Progenitor cell of endocrine pancreas (in vitro differentiated cells): ENCODE data around the gene ZNF385B. TPM values are rescaled to one million over a fixed set of nuclear protein-coding genes. Genes with fewer than 3 reads are reported as not detected.

Source experiments
- DNase-seq: peaks from one replicate; pipeline ENCODE4 v3.0.0; 2021; ENCODE audit warnings: low spot score; ENCODE audit not compliant: unreplicated experiment
- H3K27ac Mint-ChIP-seq: 2 replicates; pipeline ENCODE4 v1.8.0; 2021; ENCODE audit warnings: mild to moderate bottlenecking, moderate library complexity, mixed read lengths
- H3K27me3 Mint-ChIP-seq: 2 replicates; pipeline ENCODE4 v1.8.0; 2021; ENCODE audit warnings: mixed read lengths
- H3K36me3 Mint-ChIP-seq: 2 replicates; pipeline ENCODE4 v1.8.0; 2022; ENCODE audit warnings: mixed read lengths; ENCODE audit not compliant: insufficient read depth
- H3K4me1 Mint-ChIP-seq: 2 replicates; pipeline ENCODE4 v1.8.0; 2021; ENCODE audit warnings: low read depth, mixed read lengths
- H3K4me3 Mint-ChIP-seq: 2 replicates; pipeline ENCODE4 v1.8.0; 2021; ENCODE audit warnings: low read depth, mild to moderate bottlenecking, moderate library complexity, mixed read lengths
- H3K9me3 Mint-ChIP-seq: 2 replicates; pipeline ENCODE4 v1.8.0; 2021; ENCODE audit warnings: low read depth, mixed read lengths
- total RNA-seq: library from RNA; stranded (reverse); gene quantifications from 2 replicates; pipeline ENCODE4 v1.2.1, GENCODE V29; 2021
- TF ChIP-seq, protein P1 (sequence below): fragments of 200-600 bp; sonication (generic); IDR thresholded peaks from one replicate; pipeline ENCODE4 v1.5.0; 2021; ENCODE audit warnings: antibody characterized with exemption, mild to moderate bottlenecking; ENCODE audit not compliant: unreplicated experiment

Gene ZNF385B
- total RNA-seq, 1 donor from 2014 or later, result 4.9 TPM

DNA sequence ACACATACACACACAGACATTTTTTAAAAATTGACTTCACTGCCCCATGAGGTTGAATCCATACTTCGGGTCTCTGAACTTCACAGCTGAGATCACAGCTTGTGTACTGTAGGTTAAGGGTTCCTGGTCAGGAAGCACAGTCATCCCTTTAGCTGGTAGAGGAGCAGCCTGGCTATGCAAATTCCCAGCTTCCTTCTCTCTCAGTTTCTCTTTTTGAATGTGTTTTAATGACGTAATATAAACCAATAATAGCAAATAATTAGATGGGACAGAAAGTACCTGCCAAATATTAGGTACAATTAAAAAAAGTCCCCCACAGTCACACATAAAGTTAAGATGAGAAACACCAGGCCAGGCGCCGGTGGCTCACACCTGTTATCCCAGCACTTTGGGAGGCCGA, 178.7 kb downstream of the ZNF385B start:
- Mint-ChIP-seq H3K27ac (no peak overlapping the region), H3K36me3 (no peaks in the 10 kb centered on the region), H3K4me1 (no peaks in the 10 kb centered on the region), H3K9me3 (no peaks in the 10 kb centered on the region), H3K4me3 (no peak overlapping the region), H3K27me3 (no peaks in the 10 kb centered on the region)
- TF ChIP-seq, protein P1, sequence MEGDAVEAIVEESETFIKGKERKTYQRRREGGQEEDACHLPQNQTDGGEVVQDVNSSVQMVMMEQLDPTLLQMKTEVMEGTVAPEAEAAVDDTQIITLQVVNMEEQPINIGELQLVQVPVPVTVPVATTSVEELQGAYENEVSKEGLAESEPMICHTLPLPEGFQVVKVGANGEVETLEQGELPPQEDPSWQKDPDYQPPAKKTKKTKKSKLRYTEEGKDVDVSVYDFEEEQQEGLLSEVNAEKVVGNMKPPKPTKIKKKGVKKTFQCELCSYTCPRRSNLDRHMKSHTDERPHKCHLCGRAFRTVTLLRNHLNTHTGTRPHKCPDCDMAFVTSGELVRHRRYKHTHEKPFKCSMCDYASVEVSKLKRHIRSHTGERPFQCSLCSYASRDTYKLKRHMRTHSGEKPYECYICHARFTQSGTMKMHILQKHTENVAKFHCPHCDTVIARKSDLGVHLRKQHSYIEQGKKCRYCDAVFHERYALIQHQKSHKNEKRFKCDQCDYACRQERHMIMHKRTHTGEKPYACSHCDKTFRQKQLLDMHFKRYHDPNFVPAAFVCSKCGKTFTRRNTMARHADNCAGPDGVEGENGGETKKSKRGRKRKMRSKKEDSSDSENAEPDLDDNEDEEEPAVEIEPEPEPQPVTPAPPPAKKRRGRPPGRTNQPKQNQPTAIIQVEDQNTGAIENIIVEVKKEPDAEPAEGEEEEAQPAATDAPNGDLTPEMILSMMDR, result no peak
- no peak for DNase-seq

DNA sequence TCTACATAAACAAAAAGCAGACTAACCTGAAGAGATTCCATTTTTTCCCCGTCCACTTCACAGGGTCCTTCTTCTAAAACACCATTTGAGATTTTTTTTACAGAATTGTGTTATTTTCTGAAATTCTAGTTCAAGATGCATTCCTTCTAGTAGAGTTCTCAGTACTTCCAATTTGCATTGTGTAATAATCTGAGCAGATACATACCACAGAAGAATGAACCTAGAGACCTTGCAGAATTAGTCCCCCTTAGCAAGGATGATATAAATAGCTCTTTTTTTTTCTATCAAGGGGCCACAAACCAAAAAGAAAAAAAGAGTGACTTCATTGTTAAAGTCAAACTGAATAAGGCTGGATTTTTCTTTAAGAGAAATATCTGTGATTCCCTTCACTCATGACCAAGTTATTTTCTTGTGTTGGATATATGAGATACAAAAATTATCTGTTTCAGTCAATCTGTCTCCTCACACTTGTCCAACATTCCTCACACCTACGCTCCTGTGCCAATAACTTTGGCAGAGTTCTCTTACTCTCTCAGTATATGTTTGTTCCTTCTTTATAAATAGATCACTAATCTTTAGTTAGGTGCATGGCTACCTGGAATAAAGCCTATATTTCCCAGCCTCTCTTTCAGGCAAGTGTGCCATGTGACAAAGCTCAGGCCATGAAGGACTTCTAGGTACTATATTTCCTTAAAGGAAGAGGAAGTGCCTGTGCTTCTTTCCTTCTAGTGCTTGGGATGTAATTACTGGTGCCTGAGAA, 183.5 kb downstream of the ZNF385B start:
- DNase-seq, result no peak
- H3K27ac Mint-ChIP-seq, result no peak overlapping the region
- H3K4me3 Mint-ChIP-seq, result no peak overlapping the region
- TF ChIP-seq, protein P1, result no peak
- no peaks in the 10 kb centered on the region for H3K27me3 Mint-ChIP-seq
- no peaks in the 10 kb centered on the region for H3K36me3 Mint-ChIP-seq
- H3K9me3 Mint-ChIP-seq, result no peaks in the 10 kb centered on the region
- no peaks in the 10 kb centered on the region for H3K4me1 Mint-ChIP-seq

DNA sequence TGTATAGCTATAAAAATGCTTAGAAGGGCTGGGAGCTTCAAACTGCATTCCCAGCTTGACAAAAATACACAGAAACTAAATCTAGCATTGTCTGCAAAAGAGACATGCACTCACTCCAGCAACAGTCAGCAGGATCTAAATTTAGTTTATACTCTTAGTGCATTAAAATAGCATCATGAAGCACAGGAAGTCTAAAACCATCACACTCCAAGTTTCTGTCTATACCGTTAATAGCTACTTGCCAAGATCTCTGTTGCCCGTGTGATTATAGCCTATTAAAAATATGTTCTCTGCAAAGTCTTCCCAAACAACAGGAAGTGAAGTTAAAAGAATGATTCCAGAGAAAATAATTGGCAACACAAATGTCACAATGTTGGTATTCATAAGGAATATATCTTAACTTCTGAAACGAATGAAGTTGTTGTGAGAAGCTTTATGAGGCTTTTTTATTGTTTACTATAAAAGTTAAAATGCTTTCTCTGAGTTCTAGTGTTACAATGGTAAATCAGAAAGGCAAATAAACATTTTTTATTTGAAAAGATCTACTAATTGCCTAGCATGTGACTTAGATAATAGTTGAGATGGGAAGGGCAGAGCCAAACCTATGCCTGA, 184.2 kb downstream of the ZNF385B start:
- Mint-ChIP-seq H3K36me3 (no peaks in the 10 kb centered on the region), H3K9me3 (no peaks in the 10 kb centered on the region)
- TF ChIP-seq, protein P1, result no peak

DNA sequence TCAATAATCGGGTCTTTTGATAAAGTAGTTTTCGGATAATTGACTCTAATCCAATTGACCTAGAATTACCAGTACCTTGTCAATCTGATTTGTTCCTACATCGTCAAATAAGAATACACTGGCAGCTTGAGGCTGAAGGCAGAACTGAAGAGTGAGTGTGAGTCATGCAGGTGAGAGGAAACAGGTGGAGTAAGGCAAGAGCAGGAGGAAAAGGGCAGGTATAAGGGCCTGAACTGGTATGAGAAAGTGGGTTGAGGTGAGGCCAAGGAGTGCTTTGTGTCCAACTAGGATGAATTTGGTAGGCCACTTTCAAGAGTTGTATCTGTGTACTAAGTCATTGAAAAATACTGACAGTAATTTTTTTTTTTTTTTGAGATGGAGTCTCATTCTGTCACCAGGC, 186.0 kb downstream of the ZNF385B start:
- Mint-ChIP-seq H3K36me3 (no peaks in the 10 kb centered on the region), H3K27ac (no peak overlapping the region), H3K27me3 (no peaks in the 10 kb centered on the region), H3K9me3 (no peaks in the 10 kb centered on the region), H3K4me1 (no peaks in the 10 kb centered on the region), H3K4me3 (no peak overlapping the region)
- TF ChIP-seq, protein P1, result no peak
- DNase-seq, result no peak

More for the DNA sequence above, 184.2 kb downstream of the ZNF385B start:
- Mint-ChIP-seq H3K27me3 (no peaks in the 10 kb centered on the region), H3K4me1 (no peaks in the 10 kb centered on the region), H3K4me3 (no peak overlapping the region), H3K27ac (no peak overlapping the region)
- no peak for DNase-seq

DNA sequence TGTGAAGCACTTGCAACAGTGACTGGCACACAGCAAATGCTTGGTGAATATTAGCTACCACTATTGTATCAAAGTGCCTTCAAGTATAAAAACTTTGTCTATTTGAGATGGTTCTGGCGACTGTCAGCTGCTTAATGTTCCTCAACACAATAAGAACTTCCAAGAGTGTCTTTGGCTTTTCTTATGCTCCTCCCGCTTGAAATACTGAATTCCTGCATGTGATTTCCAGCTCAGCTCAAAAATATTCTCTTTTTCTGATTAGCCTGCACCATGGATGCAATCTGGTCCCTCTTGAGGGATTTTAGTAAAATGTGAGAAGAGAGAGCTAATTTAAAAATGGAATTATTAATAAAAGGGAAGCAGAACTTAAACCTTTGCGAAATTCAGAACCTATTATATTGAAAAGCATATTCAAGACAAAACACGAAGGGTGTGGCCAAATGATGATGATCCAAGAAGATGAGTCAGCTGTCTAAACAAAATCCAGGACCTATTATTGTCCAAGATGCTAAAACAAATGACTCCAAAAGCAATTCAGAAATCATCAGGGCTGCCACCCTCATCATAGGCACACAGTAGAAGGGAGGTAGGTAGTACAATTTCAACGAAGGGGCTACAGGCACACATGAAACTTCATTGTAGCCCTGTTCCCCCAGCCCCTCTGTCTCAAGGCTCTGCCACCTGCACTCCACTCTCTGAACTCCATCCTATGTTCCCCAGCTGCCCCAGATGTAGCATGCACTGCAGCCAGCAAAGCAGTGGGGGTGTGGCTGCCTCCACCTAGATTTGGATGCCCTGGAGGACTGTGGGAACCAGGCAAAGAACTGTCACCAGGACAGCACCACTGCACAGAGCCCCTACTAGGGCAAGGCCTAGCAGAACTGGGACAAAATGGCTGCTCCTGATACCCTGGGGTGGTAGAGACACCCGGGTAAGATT, 190.1 kb downstream of the ZNF385B start:
- H3K27me3 Mint-ChIP-seq, result no peaks in the 10 kb centered on the region
- no peak overlapping the region for H3K4me3 Mint-ChIP-seq
- H3K4me1 Mint-ChIP-seq, result no peaks in the 10 kb centered on the region
- H3K36me3 Mint-ChIP-seq, result no peaks in the 10 kb centered on the region
- no peaks in the 10 kb centered on the region for H3K9me3 Mint-ChIP-seq
- TF ChIP-seq, protein P1, result no peak
- no peak overlapping the region for H3K27ac Mint-ChIP-seq
- DNase-seq, result no peak
